Hippocampal formation (tissue), 2 donors: Measurements from ENCODE around the gene MAP3K8.

ENCODE experiments used
- DNase-seq, 2 donors: peaks; one replicate each; lab custom pipeline; 2025; lab: John Stamatoyannopoulos, UW

The MAP3K8 gene

GRCh38 chr10:30490289-30491000 lies 56.5 kb downstream of the MAP3K8 start:
- no peak for DNase-seq

GRCh38 chr10:30491204-30491915 lies 57.4 kb downstream of the MAP3K8 start:
- no peak for DNase-seq

- no peak for DNase-seq
These were observed 58.0 kb downstream of the MAP3K8 start for GRCh38 chr10:30491916-30492515.

- DNase-seq: peak in 1 of 2 donors; percentile 23
These were observed 59.9 kb downstream of the MAP3K8 start for GRCh38 chr10:30493609-30494530.

GRCh38 chr10:30494558-30494957 lies 60.6 kb downstream of the MAP3K8 start:
- DNase-seq: no peak

GRCh38 chr10:30495687-30496086 lies 61.7 kb downstream of the MAP3K8 start:
- no peak for DNase-seq

- no peak for DNase-seq
These were observed 65.8 kb downstream of the MAP3K8 start for GRCh38 chr10:30499816-30500215.

GRCh38 chr10:30500534-30500933 lies 66.5 kb downstream of the MAP3K8 start:
- DNase-seq: no peak

GRCh38 chr10:30500963-30501504 lies 67.0 kb downstream of the MAP3K8 start:
- no peak for DNase-seq

GRCh38 chr10:30502266-30503060 lies 68.5 kb downstream of the MAP3K8 start:
- DNase-seq: no peak

- DNase-seq: no peak
These were observed 69.8 kb downstream of the MAP3K8 start for GRCh38 chr10:30503700-30504266.

- no peak for DNase-seq
These were observed 71.7 kb downstream of the MAP3K8 start for GRCh38 chr10:30505543-30506298.

GRCh38 chr10:30509508-30509907 lies 75.5 kb downstream of the MAP3K8 start:
- DNase-seq: no peak

GRCh38 chr10:30510184-30510931 lies 76.4 kb downstream of the MAP3K8 start:
- no peak for DNase-seq

- DNase-seq: no peak
These were observed 77.1 kb downstream of the MAP3K8 start for GRCh38 chr10:30510932-30511700.
